Lower leg skin (tissue), 3 donors: ENCODE results near the gene ERN1.

Experiments used
- POLR2A ChIP-seq, 2 donors: fragments of 450-650 bp; IDR thresholded peaks; one replicate each; pipeline ENCODE4 v1.6.1; 2016 to 2017; ENCODE audit warnings: antibody characterized with exemption in 2 of 2, mild to moderate bottlenecking in 1 of 2, moderate library complexity in 1 of 2
- TF ChIP-seq, protein P1 (sequence below), 3 donors: fragments of 450-650 bp; IDR thresholded peaks; one replicate each; pipeline ENCODE4 v1.5.1; 2016; ENCODE audit warnings: antibody characterized with exemption in 3 of 3, mild to moderate bottlenecking in 3 of 3, moderate library complexity in 2 of 3

DNA sequence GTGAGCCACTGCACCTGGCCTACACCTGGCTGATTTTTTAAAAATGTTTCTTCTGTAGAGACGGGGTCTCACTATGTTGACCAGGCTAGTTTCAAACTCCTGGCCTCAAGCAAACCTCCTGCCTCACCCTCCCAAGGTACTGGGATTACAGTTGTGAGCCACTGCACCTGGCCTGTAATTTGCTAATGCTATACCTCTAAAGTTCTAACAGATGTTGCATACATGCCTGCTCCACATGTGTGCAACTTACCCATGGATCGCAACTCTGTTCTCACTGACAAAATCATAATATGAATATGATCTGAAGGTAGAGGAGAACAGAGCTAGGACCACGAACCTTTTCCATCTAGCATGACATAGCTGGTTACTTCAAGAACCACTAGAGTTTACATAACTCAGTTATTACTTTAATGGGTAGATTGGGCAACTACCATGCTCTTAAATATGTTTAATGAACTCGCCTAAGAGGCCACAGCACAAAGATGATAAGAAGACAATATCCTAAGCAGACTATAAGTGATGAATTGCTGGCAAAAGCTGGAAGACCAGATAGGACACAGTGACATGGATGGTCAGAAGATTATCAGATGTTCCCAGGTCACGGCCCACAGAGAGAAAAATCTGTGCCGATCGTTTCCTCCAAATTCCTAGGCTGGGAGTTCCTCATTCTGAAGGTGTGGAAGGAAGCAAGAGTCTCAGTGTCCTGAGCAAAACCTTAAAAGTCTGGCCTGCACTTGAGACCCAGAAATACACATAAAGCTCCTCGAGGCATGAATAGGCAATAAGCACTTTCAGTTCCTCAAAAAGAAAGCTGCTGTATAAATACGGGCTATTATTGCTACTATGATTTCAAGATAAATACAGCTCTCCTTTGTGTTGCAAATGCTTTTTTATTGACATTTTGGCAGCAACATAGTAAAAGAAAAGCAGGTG lies 55.9 kb downstream of the ERN1 start:
- no peak for TF ChIP-seq POLR2A (IDR thresholded peaks at IDR 0.05)
- TF ChIP-seq, protein P1, sequence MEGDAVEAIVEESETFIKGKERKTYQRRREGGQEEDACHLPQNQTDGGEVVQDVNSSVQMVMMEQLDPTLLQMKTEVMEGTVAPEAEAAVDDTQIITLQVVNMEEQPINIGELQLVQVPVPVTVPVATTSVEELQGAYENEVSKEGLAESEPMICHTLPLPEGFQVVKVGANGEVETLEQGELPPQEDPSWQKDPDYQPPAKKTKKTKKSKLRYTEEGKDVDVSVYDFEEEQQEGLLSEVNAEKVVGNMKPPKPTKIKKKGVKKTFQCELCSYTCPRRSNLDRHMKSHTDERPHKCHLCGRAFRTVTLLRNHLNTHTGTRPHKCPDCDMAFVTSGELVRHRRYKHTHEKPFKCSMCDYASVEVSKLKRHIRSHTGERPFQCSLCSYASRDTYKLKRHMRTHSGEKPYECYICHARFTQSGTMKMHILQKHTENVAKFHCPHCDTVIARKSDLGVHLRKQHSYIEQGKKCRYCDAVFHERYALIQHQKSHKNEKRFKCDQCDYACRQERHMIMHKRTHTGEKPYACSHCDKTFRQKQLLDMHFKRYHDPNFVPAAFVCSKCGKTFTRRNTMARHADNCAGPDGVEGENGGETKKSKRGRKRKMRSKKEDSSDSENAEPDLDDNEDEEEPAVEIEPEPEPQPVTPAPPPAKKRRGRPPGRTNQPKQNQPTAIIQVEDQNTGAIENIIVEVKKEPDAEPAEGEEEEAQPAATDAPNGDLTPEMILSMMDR (IDR thresholded peaks at IDR 0.05) = no peak
